ENCODE measurements around the gene SERPINA5.
"Not testable (repeated sequence)": the region's sequence is repeated elsewhere in the genome, so short reads cannot be mapped to it uniquely, and the experiment has no call there.

DNA sequence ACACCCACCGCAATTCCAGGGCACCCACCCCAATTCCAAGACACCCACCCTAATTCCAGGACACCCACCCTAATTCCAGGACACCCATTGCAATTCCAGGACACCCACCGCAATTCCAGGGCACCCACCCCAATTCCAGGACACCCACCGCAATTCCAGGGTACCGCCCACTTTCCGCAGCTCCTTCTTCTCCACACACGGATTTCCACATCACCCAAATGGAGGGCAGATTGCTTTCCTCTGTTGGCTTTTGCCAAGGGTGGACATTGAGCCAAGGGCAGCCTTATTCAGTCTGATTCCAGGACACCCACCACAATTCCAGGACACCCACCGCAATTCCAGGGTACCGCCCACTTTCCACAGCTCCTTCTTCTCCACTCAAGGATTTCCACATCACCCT, 56.6 kb downstream of the SERPINA5 start:
- TF ChIP-seq YY1 (IDR thresholded peaks at IDR 0.05; ENCODE audit: insufficient read depth, insufficient read length); SUZ12 (IDR thresholded peaks at IDR 0.05; ENCODE audit: extremely low read depth, insufficient read depth, insufficient read length): not testable (repeated sequence)
